Measurements from ENCODE around the gene IDUA.
"Not testable (repeated sequence)": the region's sequence is repeated elsewhere in the genome, so short reads cannot be mapped to it uniquely, and the experiment has no call there.

IDUA gene

DNA sequence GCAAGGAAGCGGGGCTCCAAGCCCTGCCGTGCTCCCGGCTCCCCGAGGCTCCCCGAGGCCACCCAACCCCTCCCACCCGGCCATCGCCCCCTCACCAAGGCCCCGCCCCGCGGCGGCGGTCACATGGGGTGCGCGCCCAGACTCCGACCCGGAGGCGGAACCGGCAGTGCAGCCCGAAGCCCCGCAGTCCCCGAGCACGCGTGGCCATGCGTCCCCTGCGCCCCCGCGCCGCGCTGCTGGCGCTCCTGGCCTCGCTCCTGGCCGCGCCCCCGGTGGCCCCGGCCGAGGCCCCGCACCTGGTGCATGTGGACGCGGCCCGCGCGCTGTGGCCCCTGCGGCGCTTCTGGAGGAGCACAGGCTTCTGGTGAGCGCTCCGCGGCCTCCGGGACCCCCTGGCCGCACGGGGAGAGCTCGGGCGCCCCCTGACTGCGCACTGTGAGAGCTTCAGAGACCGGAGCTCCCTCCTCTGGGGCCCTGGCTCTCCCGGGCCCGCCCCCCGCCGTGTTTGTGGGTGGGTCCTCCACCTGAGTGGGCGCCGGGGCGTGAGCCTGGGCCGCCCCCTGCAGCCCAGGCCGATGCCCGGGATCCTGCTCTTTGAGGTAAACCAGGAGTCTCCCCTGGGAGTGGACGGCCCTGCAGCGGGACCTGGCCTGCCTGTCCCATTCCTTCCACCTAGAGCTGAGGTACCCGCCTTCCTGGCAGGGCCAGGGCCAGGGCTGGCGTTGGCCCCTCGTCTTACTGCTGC lies at the start of gene IDUA:
Gene IDUA, plus strand, starts transcription at position 166 of the 745 bp plus-strand sequence. Its CDS starts 41 bp downstream, at position 207.
- DNase-seq = peak; percentile 37

DNA sequence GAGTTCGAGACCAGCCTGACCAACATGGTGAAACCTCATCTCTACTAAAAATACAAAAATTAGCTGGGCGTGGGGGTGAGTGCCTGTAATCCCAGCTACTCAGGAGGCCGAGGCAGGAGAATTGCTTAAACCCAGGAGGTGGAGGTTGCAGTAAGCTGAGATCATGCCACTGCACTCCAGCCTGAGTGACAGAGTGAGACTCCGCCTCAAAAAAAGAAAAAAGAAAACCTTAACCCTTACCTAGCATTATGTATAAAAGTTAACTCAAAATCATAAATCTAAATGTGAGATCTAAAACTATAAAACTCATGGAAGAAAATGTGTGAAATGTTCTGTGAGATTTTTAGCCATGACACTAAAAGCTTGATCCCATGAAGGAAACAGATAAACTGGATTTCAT lies 47.3 kb upstream of the IDUA start:
- not testable (repeated sequence) for DNase-seq

DNA sequence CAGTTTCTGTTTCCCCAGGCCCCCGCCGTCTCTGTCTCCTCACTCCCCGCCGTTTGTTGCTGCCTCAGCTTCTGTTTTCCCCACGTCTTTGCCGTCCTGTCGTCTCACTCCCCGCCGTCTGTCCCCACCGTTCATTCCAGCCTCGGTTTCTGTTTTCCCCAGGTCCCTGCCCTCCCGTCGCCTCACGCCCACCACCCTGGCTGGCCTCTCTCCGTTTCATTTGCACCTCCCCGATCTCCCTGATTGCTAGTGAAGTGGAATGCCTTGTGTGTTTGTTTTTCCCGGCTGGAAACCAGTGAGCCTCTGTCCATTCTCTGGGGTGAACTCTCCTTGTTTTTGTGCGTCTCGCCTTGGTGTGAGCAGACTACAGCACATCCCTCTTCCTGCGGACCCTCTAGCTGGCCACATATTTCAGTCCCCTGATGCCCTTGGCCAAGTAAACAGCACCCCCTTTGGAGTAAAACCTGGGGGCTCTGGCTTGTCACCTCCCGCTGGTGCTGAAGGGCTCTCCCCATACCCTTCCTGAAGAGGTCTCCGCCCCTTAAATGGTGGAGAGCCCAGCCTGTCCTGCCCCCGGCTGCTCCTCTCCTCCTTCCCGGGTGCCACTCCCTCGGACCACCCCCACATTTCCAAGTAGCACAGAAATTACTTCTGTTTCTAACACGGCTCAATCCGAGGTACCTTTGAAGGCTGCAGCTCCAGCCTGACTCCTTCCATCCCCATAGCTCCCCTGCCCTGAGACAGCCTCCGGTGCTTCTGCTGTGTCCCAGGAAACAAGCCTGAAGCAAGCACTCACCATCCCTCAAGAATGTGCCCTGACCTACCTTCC lies 41.4 kb upstream of the IDUA start:
- DNase-seq = no peak

DNA sequence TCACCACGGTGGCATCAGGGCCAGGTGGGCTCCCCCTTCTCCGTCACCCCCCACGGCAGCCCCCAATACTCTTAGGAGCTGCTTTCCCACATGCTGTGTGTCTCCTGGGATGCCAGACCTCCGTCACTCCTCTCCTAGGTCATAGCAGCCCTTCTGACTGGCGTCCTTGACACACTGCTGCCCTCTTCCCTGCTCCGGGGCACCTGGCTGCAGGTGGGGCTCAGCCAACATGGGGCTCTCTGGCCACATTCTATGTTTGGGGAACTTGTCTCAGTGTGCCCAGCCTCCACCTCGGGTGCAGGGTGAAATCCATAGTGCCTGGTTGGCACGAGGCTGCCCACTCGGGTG lies 40.8 kb upstream of the IDUA start:
- DNase-seq = no peak

DNA sequence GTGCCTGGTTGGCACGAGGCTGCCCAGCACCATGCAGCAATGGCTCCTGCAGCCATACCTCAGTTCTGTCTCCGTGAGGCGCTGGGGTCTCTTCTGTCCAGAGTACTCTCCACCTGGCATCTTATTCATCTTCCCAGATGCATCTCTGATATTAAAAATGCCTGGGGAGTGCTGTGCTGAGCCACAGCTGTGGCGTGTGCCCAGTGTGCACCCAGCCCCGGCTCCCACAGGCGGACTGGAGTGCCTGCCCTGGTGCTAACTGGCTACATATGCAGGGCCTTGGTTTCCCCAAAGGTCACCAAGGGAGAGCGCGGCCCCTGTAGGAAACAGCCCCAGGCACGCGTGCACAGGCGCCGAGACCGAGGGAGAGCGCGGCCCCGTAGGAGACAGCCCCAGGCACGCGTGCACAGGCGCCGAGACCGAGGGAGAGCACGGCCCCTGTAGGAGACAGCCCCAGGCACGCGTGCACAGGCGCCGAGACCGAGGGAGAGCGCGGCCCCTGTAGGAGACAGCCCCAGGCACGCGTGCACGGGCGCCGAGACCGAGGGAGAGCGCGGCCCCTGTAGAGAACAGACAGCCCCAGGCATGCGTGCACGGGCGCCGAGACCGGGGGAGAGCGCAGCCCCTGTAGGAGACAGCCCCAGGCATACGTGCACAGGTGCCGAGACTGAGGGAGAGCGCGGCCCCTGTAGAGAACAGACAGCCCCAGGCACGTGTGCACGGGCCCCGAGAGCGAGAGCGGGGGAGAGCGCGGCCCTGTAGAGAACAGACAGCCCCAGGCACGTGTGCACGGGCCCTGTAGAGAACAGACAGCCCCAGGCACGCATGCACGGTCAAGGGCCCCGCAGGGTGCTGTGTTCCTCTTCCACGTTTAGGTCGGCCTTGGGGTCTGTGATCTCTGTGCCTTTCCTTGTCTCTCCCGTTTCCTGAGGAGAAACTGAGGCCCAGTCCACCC lies 40.0 kb upstream of the IDUA start:
- no peak for DNase-seq

DNA sequence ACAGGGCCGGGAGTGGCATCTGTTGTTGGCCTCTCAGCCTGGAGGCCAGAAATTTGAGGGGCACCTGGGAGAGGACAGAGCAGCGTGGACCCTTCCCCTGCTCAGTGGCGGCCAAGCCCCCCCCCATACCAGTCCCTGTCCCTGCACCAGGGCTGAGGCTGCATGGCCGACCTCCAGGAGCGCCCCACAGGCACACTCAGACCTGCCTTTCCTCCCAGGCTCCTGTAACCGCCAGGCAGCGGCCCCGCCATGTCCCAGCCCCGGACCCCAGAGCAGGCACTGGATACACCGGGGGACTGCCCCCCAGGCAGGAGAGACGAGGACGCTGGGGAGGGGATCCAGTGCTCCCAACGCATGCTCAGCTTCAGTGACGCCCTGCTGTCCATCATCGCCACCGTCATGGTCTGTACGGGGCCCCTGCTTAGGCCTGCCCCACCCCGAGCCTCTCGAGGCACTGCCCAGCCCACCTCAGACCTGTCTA lies 39.3 kb upstream of the IDUA start:
- DNase-seq = no peak

DNA sequence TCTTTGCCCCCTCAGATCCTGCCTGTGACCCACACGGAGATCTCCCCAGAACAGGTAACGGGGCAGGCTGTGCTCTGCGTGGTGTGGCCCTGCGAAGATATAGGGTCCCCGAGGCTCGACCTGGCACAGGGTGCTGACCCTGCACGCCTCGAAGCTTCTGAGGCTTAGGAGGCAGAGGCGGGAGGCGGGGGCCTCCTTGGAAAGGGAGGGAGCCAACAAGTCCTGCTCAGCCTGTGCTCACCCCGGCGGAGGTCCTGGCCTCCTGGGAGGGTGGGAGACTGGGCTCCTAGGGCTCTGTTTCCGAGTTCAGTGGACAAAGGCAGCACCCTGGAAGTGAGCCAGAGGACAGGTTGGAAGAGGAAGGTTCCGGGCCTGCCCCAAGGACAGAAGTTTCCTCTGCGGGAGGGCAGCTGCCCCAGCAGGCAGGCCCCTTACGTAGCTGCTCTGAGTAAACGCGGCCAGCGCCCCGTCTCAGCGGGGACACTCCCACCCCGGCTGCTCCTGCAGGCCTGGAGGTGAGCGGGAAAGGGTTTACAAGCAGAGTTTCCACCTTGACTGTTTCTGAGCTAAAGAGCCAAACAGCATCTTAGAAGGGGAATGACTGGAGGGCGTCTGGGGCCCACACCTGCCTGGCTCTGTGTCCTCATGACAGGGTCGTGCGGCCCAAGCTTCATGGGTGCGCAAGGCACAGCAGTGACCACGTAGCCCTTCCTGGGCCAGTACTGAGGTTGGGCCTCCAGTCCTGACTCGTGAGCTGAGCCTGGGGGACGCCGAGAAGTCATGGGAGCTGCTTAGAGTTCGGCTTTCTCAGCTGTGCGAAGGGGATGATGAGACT lies 38.5 kb upstream of the IDUA start:
- no peak for DNase-seq

DNA sequence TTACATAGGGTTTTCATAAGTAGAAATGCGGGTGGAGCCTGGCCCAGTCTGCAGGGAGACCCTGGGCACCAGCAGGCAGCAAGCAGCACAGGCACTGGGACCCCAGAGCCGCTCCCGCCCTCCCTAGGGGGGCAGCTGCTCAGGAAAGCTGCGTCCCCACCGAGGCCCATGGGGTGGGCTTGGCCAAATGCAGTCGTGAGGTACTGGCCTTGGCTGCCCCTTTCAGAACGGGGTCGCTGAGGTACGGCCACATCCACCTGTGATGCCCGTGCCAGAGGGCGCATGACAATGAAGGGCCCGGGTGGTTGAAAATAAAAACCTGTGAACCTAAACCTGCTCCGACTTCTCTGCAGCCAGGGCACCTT lies 37.9 kb upstream of the IDUA start:
- DNase-seq = no peak

DNA sequence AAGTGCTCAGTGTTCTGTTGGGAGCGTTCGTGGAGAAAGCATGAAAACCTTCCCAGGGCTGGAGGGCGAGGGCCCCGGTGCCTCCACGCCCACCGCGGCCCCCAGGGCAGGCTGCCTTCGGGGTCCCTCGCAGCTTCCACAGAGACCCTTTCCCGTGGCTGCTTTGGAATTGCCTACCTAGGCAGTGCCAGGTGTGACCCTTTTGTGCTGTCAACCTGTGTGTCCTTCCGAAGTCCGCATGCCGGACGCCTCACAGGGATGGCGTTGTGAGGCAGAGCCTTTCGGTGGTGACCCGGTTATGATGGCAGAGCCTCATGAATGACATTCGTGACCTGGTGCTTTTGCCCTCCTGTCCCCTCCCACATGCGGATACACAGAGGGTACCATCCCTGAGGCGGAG lies 37.2 kb upstream of the IDUA start:
- DNase-seq = no peak

DNA sequence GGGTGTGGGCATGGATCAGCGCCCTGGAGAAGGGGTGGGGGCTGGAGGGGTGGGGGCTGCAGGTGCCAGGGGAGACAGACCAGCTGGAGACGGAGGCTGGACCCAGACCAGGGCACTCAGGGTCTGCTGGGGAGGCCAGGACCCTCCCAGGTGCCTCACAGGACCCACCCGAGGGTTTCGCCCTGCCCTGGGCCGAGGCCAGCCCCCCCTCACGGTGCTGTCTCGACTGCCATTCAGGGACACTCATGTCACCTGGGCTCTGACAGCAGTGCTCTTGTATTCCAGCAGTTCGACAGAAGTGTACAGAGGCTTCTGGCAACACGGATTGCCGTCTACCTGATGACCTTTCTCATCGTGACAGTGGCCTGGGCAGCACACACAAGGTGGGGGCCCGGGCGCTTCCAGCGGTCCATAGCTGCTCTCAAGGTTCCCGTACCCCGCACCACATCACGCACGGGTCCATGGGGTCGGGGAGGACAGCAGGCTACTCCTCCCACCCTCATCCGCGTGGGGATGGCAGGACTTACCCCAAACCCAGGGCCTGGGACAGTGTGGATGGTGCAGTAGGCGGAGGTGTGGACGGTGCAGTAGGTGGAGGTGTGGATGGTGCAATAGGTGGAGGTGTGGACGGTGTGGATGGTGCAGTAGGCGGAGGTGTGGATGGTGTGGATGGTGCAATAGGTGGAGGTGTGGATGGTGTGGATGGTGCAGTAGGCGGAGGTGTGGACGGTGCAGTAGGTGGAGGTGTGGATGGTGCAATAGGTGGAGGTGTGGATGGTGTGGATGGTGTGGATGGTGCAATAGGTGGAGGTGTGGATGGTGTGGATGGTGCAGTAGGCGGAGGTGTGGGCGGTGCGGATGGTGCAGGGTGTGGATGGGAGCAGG lies 36.5 kb upstream of the IDUA start:
- DNase-seq = no peak

DNA sequence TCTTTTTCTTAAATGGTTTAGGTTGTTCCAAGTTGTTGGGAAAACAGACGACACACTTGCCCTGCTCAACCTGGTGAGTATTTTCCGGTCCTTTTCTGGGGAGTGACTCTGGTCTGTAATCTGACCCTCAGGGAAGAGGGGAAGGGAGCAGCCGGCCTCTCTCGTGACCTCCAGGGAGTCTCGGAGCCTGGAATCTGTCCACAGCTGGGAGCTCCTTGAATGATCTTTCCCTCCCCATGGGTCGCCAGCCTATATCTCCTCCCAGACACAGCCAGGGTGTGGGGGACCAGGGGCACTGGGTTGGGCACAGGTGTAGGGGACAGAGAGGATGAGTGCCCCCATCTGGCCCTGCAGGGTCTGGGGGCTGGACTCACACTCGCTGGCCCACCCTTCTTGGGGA lies 35.7 kb upstream of the IDUA start:
- DNase-seq = no peak

DNA sequence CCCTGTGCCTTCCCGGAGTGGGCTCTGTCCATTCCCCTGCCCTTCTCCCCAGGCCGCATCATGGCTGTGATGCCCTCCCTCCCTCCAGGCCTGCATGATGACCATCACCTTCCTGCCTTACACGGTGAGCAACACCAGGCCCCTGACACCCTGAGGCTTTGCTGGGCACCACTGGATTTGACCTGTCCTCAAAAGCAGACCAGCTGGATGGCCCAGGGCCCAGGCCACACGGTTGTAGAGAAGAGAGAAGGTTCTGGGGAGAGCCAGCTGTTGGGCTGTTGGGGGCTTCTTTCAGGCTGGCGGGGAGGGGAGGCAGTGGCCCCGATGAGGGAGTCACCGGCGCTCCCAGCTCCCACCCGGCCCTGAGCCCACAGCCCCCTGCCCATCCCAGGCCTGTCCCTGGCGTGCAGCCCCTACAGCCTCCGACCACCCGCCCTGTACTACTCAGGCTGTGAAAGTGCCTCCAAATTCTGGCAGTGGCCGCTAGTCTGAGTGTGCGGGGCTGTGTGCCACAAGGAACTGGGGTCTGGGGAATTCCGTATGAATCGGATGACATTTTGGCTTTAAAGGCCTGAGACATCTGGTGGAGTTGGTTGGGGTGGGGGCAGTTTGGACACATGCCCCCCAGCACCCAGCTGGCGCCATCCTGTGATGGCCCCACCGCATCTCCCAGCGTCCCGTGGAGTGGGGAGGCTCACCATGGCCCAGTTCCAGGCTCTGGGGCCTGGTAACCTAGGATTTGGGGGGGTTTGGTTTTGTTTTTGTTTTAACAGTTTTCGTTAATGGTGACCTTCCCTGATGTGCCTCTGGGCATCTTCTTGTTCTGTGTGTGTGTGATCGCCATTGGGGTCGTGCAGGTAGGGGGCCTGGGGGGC lies 35.0 kb upstream of the IDUA start:
- DNase-seq = no peak

DNA sequence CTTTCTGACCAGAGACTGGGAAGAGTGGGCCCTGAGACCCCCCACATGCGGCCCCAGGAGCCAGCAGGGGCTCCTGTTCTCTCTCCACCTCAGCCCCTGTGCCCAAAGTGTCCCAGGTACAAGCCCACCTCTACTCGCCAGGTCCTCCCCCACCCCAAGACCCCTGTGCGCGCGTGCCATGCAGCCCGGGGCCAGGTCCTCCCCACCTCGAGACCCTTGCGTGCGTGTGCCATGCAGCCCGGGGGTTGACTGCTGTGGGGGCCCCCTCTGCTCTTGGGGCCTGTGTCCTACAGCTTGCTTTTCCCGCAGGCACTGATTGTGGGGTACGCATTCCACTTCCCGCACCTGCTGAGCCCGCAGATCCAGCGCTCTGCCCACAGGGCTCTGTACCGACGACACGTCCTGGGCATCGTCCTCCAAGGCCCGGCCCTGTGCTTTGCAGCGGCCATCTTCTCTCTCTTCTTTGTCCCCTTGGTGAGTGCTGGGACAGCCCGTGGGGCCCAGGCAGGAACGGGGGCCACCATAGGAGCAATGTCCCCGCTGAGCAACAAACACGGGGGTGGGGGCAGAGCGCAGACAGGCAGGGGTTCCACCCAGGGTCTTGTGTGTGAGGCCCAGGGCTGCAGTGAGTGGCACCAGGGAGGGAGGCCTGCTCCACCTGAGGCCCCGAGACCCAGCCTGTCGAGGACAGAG lies 33.8 kb upstream of the IDUA start:
- DNase-seq = no peak

DNA sequence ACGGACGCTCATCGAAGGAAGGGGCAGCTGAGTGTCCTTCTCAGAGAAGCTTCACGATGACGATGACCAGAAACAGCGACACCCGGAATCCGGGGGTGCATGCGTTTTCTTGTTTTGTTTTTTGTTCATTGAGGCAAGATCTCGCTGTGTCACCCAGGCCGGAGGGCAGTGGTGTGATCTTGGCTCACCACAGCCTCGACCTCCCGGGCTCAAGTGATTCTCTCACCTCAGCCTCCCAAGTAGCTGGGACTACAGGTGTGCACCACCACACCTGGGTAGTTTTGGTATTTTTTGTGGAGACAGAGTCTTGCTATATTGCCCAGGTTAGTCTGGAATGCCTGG lies 33.3 kb upstream of the IDUA start:
- no peak for DNase-seq

DNA sequence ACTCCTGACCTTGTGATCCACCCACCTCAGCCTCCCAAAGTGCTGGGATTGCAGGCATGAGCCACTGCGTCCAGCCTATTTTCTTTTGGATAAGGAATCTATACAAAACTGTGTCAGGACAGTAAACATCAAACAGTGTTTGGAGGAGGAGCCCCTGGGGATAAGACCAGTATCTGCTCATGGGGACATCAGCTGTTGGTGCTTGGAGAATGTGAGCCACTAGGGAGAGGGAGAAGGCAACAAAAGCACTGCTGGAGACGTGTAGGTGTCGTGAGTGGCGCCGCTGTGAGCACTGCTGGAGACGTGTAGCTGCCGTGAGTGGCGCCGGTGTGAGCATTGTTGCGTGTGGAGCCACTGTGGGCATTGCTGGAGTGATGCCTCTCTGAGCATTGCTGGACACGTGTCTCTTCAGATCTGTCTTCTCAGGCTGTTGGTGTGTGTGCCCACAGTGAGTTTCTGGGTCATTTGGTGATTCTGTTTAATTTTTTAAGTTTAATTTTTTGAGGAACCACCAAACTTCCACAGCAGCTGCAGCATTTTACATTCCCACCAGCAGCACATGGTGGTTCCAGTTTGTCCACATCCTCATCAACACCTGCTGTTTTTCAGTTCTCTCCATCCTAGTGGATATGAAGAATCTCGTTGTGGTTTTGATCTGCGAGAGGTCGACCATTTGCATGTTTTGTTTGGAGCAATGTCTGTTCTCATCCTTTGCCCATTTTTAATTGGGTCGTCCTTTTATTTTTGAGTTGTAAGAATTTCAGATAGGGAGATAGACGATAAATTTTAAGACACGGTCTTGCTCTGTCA lies 32.4 kb upstream of the IDUA start:
- no peak for DNase-seq

DNA sequence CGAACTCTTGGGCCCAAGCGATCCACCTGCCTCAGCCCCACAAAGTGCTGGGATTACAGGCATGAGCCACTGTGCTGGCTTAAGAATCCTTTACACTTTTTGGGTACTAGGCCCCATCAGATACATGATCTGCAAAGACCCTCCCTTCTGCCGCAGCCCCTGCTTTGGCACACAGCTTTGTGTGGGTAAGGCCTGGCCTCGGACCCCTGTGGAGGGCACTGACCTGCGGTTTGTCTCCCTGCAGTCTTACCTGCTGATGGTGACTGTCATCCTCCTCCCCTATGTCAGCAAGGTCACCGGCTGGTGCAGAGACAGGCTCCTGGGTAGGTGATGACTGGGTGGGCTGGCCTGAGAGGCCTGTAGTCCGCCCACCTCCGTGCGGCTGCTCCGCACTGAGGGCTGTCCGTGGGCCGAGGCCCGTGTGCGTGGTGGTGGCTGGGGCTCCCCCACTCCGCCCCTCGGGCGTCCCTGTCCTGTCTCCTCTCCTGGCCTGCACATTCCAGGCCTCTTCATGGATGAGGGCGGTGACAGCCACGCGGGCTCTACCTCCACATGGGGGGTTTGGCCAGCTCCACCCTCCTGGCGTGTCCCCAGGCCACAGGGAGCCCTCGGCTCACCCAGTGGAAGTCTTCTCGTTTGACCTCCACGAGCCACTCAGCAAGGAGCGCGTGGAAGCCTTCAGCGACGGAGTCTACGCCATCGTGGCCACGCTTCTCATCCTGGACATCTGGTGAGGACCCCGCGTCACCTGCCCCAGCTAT lies 31.5 kb upstream of the IDUA start:
- DNase-seq = no peak

DNA sequence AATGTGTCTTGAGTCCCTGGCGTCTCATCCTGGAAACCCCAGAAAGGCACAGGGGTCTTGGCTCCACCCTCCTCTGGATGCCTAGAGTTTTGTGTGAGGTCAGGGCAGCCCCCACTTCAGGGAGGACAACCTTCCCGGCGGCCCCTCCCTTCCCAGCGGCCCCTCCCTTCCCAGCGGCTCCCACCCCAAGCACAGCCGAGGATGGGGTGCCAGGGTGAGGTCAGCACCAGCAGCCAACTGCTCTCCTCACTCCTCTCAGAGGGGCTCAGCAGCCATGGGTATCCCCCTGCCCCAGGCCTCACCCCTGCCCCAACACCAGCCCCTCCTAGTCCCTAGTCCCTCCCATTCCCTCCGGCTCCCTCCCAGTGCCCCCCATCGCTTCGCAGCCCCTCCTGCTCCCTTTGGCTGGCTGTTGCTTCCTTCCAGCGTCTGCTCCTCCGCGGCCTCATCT lies 30.9 kb upstream of the IDUA start:
- DNase-seq = no peak
